HUDEP-2 (cell line): ENCODE measurements around the gene SUGP2.
A peak's percentile ranks its signal among the peaks of the same experiment; 100 is the strongest.

ENCODE experiments used
- DNase-seq, 76 experiments: peaks; one replicate each; lab custom pipeline; 2025; ENCODE audit not compliant: unreplicated experiment in 76 of 76; lab: John Stamatoyannopoulos, UW

The SUGP2 gene

DNA sequence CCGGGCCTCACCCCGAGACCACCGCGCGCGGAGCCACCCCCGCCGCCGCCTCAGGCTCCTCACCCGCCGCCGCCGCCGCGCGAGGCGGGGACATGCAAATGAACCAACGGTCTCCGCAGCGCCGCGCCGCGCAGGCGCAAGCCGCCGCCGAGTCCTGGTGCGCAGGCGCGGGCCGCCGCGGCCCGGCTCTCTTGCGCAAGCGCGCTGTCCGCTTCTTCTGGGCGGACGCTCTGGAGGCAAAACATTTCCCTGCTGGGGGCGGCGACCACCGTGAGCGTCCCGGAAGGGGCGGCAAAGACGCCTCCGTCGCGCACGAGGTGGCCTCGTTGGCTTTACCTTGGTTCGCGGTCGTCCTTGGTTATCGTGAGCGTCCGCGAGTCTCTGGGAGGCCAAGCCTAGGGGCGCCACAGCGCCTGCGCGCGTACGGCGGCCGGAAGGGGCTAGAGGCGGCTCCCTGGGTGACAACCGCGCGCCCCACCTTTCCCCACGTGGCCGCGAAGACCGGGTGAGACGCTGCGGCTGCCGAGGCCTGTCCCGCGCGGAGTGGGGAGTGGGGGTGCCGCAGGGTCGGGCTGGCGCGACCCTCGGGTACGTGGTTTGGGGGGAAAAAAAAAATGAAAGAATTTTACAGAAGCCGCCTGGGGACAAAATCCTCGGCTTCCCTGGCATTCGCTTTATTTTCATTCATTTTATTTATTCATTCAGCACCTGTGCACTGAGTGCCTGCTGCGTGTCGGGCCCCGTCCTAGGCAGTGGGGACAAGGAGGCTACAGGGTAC lies at the start of gene SUGP2, which contains the start of gene ARMC6:
TSS of gene SUGP2 (minus strand) at position 92 of the 778 bp plus-strand sequence. CDS start 2,446 bp downstream, outside the sequence.
TSS of gene ARMC6 (plus strand) at position 178 of the 778 bp plus-strand sequence. CDS start 607 bp downstream, outside the sequence.
- DNase-seq: peak in 75 of 76 experiments; percentile 32 to 100 (median 93)

DNA sequence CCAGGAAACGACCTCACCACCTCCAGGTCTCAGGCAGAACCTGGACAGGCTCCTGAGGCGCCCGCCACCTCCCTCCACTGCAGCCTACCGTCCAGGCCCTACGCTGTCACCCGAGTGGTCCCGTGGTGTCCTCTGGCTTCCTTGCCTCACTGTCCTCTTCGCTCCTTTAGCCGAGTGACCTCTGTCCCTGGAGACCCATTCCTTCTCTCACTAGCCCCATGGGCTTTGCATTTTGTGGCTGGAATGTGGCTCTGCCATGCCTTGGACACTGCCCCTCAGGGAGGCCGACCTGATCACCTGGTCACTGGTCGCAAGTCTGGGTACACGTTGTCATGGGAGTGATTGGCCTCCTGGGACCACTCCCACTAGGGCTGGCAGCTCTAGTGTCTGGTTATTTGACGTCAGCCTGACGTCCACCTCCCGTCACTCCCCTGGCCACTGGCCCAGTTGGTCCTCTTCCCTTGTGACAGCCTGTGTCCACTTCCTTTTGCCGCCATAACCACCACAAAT lies 48.4 kb upstream of the SUGP2 start:
- no peak for DNase-seq

DNA sequence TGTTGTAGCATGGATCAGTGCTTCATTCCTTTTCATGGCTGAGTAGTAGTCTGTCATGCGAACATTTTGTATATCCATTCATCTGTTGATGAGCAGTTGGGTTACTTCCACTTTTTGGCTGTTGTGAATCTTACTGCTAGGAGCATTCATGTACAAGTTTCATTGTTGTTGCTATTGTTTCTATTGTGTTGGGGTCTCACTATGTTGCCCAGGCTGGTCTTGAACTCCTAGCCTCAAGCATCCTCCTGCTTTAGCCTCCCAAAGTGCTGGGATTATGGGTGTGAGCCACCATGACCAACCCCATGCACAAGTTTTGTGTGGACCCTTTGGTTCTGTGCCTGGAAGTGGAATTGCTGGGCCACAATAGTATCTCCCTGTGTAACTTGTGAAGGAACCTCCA lies 46.3 kb upstream of the SUGP2 start:
- DNase-seq: no peak

DNA sequence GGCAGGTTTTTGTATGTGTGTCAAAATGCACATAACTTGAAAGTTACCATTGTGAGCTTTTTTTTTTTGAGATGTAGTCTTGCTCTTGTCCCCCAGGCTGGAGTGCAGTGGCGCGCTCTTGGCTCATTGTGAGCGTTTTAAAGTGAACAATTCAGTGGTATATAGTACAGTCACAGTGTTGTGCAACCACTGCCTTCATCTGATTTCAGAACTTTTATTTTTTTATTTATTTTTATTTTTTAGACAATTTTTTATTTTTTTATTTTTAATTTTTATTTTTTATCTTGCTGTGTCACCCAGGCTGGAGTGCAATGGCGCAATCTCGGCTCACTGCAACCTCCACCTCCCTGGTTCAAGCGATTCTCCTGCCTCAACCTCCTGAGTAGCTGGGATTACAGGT lies 45.5 kb upstream of the SUGP2 start:
- DNase-seq: no peak

DNA sequence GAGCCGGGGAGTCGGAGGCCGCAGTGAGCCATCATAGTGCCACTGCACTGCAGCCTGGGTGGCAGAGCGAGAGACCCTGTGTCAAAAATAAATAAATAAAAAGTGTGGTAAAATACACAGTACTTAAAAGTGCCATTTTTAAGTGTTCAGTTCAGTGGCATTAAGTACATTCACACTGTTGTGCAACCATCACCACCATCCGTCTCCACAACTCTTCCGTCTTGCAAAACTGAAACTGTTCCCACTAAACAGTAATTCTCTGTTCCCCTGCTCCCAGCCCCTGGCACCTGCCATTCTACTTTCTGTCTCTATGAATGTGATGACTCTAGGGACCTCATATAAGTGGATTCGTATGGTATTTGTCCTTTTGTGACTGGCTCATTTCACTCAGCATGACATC lies 43.8 kb upstream of the SUGP2 start:
- DNase-seq: no peak

DNA sequence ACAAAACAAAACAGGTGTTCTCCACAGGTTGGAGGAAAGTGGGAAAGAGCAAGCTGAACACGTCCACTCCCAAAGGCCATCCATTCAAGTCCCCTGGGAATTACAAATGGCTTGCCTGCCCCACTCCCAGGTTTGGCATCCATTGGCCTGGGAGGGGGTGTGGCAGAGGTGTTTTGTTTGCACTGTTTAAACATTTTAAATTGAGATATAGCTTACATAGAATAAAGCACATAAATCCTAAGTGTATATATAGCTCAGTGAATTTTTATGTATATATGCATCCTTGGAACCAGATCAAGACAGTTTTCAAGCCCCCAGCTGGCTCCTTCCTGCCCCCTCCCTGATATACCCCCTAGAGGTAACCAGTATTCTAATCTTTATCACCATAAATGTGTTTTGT lies 43.2 kb upstream of the SUGP2 start:
- DNase-seq: no peak

DNA sequence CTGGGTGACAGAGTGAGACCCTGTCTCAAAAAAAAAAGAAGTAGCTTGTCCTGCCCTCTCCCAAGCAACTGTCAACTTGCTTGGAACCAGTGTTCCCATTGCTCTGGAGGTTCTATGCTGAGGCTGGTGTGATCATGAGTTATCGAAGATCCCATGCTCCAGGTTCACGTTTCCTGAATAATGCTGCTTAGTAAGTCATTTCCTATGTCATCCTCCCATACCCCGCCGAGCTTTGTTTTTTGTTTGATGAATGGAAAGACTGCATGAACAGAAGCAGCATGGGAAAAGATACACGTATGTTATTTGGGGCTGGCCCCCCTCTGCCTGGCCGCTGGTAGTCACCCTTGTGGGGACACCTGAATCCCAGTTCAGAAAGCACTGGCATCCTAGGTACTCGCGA lies 41.8 kb upstream of the SUGP2 start:
- DNase-seq: no peak

DNA sequence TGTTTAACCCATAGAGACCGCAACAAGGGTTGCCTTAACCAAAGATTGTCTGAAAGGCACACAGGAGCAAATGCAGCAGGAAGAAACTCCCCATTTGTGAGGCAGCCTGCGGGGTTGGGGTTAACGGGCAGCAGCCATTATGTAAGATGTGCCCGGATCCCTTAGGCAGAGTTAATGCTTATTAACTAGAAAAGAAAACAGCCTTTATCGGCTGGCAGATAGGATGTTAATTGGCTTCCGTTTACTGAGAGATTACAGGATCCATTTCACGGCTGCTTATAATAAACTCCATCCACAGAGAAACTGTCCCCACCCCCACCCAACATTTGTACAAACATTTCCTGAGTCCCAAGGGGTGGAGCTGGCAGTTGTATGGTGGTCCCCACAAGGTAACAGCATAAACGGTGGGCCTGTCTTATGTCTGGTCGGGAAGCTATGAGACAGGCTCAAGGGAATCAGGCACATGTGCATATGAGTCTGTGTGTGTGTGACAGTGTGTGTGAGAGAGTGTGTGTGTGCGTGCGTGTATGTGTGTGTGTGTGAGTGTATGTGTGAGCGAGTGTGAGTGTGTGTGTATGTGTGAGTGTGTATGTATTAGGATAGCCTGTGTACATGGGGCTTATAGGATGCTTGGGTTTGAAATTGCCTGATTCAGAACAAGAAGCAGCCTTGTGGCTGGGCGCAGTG lies 41.0 kb upstream of the SUGP2 start:
- no peak for DNase-seq

DNA sequence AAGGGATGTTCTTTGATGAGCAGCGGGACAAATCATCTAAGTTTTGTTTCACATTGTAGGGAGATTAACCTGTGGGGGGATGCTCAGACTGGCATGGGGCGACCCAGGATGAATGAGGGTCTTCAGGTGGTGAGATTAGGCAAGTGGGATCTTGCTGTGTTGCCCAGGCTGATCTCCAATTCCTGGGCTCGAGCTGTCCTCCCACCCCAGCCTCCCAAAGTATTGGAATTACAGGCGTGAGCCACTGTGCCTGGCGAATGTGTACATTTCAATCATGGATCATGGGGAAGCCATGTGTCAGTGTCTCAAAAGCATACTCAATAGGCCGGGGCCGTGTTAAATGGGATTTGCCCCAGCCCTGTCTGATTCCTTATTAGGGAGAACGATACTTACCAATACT lies 38.6 kb upstream of the SUGP2 start:
- no peak for DNase-seq

DNA sequence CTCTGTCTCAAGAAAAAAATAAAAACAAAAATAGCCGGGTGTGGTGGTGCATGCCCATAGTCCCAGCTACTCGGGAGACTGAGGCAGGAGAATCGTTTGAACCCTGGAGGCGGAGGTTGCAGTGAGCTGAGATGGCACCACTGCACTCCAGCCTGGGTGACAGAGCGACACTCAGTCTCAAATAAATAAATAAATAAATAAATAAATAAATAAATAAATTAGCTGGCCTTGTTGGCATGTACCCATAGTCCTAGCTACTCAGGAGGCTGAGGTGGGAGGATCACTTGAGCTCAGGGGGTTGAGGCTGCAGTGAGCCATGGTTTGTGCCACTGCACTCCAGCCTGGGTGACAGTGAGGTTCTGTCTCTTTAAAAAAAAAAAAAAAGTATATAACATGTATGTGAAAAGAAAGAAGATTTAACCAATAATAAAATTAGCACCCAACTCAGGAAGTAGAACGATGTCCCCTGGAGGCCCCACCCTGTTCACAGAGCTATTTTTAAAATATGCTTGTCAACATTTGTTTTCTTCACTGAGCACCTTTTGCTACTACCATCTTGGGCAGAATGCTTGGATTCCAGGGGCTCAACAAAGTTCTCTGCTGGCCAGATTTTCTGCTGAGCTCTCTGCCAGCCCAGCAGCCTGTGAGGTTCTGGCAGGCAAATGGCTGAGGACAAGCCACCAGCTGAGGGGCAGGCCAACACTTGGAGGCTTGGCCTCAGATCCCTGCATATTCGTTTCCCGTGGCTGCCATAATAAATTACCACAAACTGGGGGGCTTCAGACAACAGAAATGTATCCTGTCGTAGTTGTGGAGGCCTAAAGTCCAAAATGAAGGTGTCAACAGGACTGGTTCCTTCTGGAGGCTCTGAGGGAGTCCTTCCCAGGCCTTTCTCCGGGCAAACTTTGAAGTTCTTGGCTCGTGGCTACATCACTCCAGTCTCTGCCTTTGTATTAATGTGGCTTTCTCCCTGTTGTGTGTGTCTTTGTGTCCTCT lies 35.6 kb upstream of the SUGP2 start:
- no peak for DNase-seq

DNA sequence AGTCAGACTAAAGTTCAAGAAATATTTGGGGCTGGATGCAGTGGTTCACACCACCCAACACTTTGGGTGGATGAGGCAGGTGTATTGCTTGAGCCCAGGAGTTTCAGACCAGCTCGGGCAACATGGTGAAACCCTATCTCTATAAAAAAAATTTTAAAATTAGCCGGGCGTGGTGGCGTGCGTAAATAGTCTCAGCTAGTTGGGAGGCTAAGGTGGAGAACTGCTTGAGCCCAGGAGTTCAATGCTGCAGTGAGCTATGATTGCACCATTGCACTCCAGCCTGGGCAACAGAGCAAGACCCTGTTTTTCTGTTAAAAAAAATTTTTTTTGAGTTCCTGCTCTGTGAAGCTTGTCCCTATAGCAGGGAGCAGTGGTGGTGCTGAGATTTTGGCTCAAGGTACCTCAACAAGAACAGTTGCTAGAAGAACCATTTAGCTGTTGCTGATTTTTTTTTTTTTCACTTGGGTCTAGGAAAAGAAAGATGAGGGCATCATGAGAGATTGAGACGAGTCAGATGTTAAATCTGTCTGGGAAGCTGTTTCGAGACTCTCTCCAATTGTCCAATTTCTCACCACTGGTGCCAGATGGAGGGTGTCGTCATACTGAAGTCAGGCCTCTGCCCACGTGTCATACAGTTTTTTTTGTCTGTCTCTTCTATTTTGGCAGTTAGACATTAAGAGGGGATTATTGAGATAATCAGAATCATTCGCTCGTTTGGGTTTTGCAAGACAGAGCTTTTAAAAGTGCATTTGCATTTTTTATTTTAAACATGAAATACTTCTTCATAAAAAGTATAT lies 34.2 kb upstream of the SUGP2 start:
- DNase-seq: no peak

DNA sequence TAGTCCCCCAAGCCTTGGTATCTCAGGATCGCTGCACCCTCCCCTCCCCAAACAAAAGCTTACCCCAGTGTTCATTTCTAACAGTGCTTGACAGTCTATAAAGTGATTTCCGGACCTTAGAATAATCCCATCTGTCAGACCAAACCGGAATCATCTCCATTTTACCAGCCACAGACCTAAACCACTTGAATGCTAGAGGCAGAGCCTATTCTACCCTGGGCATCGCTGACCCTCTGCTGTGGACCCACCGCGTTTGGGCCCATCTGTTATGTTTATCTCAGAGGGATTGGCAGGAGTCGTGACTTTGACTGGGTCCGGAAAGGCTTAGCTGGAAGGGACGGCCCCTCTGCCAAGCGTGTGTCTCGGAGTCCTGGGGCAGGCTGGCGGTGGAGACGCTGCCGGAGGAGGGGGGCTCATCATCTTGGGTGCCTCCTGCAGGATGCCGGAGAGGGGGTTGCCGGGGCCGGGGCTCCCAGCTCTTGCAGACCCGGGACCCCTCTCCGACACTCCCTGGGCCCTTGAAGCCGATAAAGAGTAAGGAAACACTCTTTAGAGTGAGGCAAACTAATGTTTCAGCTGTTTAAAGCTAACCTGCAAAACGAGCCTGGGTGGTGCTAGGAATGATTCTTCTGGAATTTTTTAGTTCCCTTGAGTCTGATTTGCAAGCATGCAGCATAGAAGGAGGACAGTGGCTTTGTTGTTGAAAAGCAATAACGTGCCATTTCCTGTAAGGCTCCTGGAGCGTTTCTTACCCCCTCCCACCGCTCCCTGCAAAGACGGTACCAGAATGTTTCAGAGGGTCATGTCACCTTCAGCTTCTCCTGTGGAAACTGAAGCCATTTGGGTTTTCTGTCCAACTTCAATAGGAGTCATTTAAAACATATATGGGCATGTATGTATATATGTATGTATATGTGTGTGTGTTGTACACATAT lies 31.8 kb upstream of the SUGP2 start:
- peak in 27 of 76 experiments; percentile 4 to 42 (median 18) for DNase-seq

DNA sequence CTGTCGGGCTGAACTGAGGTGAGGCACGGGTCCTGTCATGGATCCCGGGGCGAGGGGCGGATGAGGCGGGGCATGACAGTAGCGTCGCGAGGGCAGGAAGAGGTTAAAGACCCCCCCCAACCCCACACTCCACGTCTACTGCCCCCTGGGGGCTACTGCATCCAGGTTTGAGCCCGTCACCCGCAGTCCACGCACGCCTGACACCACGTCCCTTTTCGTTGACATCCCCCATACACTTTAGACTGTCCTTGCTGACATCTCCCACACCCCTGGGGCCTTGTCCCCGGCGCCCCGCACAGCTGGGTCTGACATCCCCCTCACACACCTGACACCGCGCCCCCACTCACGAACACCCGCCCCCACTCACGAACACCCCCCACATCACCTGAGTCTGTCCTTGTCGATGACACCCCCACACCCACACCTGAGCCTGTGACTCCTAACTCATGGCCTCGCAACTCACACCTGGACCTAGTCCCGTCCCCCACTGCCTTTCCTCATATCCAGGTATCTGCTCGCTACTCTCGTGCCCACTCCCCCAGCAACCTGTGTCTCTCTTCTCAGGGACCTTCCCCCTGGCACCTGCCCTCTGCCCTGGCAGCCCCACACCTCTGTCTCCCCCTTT lies 30.9 kb upstream of the SUGP2 start:
- peak in 2 of 76 experiments; percentile 42 to 44 for DNase-seq

DNA sequence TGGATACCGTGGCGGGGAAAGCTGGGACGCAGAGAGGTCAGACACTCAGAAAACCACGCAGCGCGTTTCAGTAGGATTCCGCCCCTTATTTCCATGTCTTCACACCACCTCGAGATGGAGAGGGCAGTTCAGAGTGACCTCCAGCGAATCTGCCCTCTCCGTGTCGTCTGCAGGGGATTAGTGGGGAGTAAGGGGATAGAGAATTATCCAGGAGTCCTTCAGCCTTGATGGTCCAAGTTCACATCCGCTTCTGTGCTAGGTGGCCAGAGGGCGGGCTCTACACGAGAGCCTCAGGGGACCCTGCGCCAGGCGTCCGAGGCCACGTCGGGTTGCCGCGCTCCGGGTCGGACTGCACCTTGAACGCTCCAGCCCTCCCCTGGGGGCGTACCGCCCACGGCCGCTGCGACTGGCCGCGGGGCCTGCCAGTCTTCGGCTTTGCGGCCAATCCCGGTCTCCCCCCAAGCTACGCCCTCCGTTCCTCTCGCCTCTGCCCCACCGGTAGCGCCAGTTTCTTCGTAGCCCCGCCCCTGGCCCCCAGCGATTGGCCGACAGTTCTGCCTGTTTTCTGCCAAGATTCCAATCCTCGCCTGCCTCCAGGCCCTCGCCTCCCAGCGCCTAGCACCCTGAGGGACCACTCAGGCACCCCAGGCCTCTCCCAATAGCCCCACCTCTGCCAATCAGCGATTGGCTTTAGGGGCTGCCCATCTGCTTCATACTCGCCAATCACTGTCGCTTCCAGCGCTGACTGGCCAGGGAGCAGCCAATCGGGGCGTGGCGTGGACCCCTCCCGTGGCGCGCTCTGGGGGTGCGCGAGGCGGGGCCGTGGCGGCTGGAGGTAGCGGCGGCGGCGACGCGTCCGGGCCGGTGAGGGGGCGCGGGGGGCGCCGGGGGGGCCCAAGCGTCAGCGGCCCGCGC lies 30.1 kb upstream of the SUGP2 start, which contains the start of gene SLC25A42:
TSS of gene SLC25A42 (plus strand) at position 812 of the 915 bp plus-strand sequence. CDS start 32,131 bp downstream, outside the sequence.
- peak; percentile 92 to 100 (median 100) for DNase-seq

DNA sequence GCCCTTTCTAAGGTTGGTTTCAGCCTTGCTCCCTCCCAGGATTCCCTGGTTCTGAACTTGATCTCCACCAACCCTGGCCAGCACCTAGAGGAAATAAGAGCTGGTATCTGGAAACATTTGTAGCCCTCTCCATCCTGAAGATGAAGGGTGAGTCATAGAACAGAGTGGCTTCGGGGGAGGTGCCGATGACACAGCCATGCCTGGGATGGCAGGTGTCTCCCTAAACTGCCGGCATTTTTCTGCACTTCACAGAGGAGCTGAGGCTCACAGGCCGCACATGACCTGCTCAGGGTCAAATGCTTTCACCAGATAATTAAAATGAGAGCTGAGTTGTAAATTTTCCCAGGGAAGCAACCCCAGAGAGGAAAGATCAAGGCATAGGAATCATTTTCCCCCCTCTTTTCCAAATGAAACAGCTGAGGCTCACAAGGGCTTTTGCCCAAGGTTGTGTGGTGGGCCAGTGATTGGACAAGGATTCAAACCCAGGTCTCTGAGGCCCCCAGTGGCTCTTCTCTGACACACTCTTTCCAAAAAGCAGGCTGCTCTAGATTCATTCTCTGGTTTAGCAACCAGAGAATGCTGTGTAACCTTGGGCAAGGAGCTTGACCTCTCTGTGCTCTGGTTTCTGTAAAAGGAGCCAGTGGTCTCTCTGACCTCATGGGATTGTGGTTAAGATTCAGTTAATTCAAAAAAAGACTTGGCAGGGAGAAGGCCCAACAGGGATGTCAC lies 29.3 kb upstream of the SUGP2 start:
- DNase-seq: peak in 43 of 76 experiments; percentile 11 to 66 (median 43)

DNA sequence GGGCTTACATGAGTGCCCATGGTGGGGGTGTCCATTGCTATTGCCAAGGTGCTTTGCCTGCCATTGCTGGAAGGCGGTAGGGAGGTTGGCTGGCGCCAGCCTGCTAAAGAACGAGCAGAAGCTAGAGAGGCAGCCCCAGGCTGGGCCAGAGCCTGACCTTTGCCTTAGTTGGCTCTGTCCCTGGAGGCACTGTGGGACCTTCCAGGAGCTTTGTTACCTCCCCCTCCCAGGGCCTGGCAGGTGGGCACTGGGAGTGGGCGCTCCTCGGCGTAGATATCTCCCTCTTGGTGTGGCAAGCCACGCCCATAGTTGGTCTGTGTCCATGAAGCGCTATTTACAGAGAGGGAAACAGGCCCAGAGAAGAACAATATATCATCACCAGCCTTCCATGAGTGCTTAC lies 28.2 kb upstream of the SUGP2 start:
- DNase-seq: peak in 65 of 76 experiments; percentile 29 to 85 (median 63)
